ENCODE data around the gene SASH1. TPM values are rescaled to one million over a fixed set of nuclear protein-coding genes. Genes with fewer than 3 reads are reported as not detected.
A peak's percentile ranks its signal among the peaks of the same experiment; 100 is the strongest.

SASH1 gene
- total and polyA plus RNA-seq, 9 donors, result 31.7 to 67.0 (median 42.5) TPM

GRCh38 chr6:148500402-148500801 is 157.8 kb downstream of the SASH1 start:
- no CpG with 5 or more reads among the region's 2 CpGs for WGBS (ENCODE audit: insufficient coverage)
- Histone ChIP-seq H3K27me3 (ENCODE audit: control insufficient read depth, insufficient read depth, low read length) (no peaks in the 10 kb centered on the region), H3K36me3 (ENCODE audit: control insufficient read depth, insufficient read depth, low read length) (no peaks in the 10 kb centered on the region), H3K4me3 (ENCODE audit: low read length) (no peak overlapping the region), H3K27ac (ENCODE audit: low read length) (no peak overlapping the region), H3K9me3 (replicated peaks; ENCODE audit: control insufficient read depth, low read depth, low read length) (no peaks in the 10 kb centered on the region), H3K4me1 (ENCODE audit: control insufficient read depth, insufficient read depth, low read length) (peaks cover 22% of the 10 kb centered on the region)
- DNase-seq, result no peak

DNA sequence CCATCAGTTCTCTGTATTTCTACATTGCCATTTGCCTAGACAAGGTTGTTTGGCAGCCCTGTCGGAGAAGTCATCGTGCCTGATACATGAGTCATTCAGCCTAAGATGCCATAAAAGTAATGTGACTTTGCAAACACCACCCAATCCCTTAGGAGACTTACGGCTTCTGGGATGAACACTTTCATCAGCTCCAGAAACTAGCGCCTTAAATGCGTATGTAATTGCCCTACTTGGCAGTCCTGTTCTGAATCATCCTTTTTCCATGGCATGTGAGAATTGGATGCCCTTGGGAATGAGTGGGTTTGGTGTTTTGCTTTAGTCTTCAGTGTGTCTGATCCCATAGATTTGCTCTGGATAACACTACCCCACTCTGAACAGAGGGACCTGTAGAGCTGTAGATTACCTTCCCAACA is 158.5 kb downstream of the SASH1 start:
- no peaks in the 10 kb centered on the region for H3K9me3 ChIP-seq (replicated peaks; ENCODE audit: control insufficient read depth, low read depth, low read length)
- H3K4me3 ChIP-seq (ENCODE audit: low read length), result no peak overlapping the region
- no peaks in the 10 kb centered on the region for H3K36me3 ChIP-seq (ENCODE audit: control insufficient read depth, insufficient read depth, low read length)
- peak; percentile 82 for DNase-seq
- peak overlapping the region; percentile 88 for H3K27ac ChIP-seq (ENCODE audit: low read length)
- 25% methylated on average over 2 of the region's 5 CpGs for WGBS (ENCODE audit: insufficient coverage)
- H3K4me1 ChIP-seq (ENCODE audit: control insufficient read depth, insufficient read depth, low read length), result peaks cover 22% of the 10 kb centered on the region
- H3K27me3 ChIP-seq (ENCODE audit: control insufficient read depth, insufficient read depth, low read length), result no peaks in the 10 kb centered on the region

- Histone ChIP-seq H3K27me3 (ENCODE audit: control insufficient read depth, insufficient read depth, low read length) (no peaks in the 10 kb centered on the region), H3K4me3 (ENCODE audit: low read length) (no peak overlapping the region)
- WGBS (ENCODE audit: insufficient coverage), result 40% methylated on average over 1 of the region's 8 CpGs
These were observed 159.6 kb downstream of the SASH1 start for GRCh38 chr6:148502083-148502772.

GRCh38 chr6:148502773-148503135 is 160.1 kb downstream of the SASH1 start:
- Histone ChIP-seq H3K4me1 (ENCODE audit: control insufficient read depth, insufficient read depth, low read length) (peaks cover 23% of the 10 kb centered on the region), H3K36me3 (ENCODE audit: control insufficient read depth, insufficient read depth, low read length) (no peaks in the 10 kb centered on the region), H3K27me3 (ENCODE audit: control insufficient read depth, insufficient read depth, low read length) (no peaks in the 10 kb centered on the region), H3K4me3 (ENCODE audit: low read length) (no peak overlapping the region), H3K27ac (ENCODE audit: low read length) (peak overlapping the region; percentile 88), H3K9me3 (replicated peaks; ENCODE audit: control insufficient read depth, low read depth, low read length) (no peaks in the 10 kb centered on the region)
- WGBS (ENCODE audit: insufficient coverage), result 86% methylated on average over 6 of the region's 6 CpGs
- DNase-seq, result no peak

More at GRCh38 chr6:148502083-148502772, 159.6 kb downstream of the SASH1 start:
- H3K27ac ChIP-seq (ENCODE audit: low read length), result peak overlapping the region; percentile 88
- H3K36me3 ChIP-seq (ENCODE audit: control insufficient read depth, insufficient read depth, low read length), result no peaks in the 10 kb centered on the region
- no peaks in the 10 kb centered on the region for H3K9me3 ChIP-seq (replicated peaks; ENCODE audit: control insufficient read depth, low read depth, low read length)
- peak; percentile 89 for DNase-seq
- H3K4me1 ChIP-seq (ENCODE audit: control insufficient read depth, insufficient read depth, low read length), result peaks cover 19% of the 10 kb centered on the region

DNA sequence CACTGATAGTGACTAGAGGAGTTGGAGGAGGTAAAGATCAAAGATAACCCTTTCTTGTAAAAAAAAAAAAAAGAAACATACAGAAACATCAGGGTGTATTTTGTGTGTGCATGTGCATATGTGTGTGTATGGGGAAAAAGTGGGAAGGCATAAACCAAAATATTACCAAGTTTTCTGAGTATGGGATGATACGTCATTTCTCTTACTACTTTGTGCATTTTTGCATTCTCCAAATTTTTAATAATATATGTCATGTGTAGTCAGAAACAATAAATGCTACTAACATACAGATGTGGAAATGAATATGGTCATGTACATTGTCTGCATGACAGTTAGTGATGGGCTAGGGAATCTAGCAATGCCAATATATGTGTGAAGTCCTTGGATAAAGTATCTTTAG is 161.1 kb downstream of the SASH1 start:
- H3K27me3 ChIP-seq (ENCODE audit: control insufficient read depth, insufficient read depth, low read length), result no peaks in the 10 kb centered on the region
- H3K4me1 ChIP-seq (ENCODE audit: control insufficient read depth, insufficient read depth, low read length), result peaks cover 29% of the 10 kb centered on the region
- no peak for DNase-seq

DNA sequence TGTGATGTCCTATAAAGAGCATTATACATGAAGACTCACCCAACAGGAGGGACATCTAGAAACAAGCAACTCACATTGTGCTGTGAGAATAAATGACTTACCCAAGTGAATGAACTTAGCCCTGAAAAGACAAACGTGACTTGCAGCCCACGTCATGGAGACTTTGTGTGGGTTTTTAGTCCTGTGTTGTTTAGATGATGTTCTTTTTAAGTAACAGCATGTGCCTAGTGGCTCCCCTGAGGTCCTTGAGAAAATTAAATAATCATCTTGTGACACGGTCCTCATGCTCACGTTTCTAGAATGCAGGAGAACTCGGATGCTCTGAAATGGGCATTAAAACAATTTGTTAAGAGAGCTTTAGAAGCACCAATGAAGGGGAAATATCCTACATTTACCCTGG is 165.1 kb downstream of the SASH1 start:
- H3K36me3 ChIP-seq (ENCODE audit: control insufficient read depth, insufficient read depth, low read length), result no peaks in the 10 kb centered on the region
- H3K4me1 ChIP-seq (ENCODE audit: control insufficient read depth, insufficient read depth, low read length), result peaks cover 25% of the 10 kb centered on the region
- H3K4me3 ChIP-seq (ENCODE audit: low read length), result peak overlapping the region; percentile 56
- peak; percentile 89 for DNase-seq
- no CpG with 5 or more reads among the region's 5 CpGs for WGBS (ENCODE audit: insufficient coverage)
- H3K27me3 ChIP-seq (ENCODE audit: control insufficient read depth, insufficient read depth, low read length), result no peaks in the 10 kb centered on the region
- H3K9me3 ChIP-seq (replicated peaks; ENCODE audit: control insufficient read depth, low read depth, low read length), result no peaks in the 10 kb centered on the region
- H3K27ac ChIP-seq (ENCODE audit: low read length), result peak overlapping the region; percentile 98

More for the DNA sequence above, 161.1 kb downstream of the SASH1 start:
- Histone ChIP-seq H3K4me3 (ENCODE audit: low read length) (no peak overlapping the region), H3K27ac (ENCODE audit: low read length) (no peak overlapping the region), H3K9me3 (replicated peaks; ENCODE audit: control insufficient read depth, low read depth, low read length) (no peaks in the 10 kb centered on the region), H3K36me3 (ENCODE audit: control insufficient read depth, insufficient read depth, low read length) (no peaks in the 10 kb centered on the region)
- no CpG with 5 or more reads among the region's 1 CpG for WGBS (ENCODE audit: insufficient coverage)

- WGBS (ENCODE audit: insufficient coverage), result 17% methylated on average over 4 of the region's 14 CpGs
- Histone ChIP-seq H3K27ac (ENCODE audit: low read length) (peak overlapping the region; percentile 98), H3K4me1 (ENCODE audit: control insufficient read depth, insufficient read depth, low read length) (peaks cover 31% of the 10 kb centered on the region), H3K4me3 (ENCODE audit: low read length) (peak overlapping the region; percentile 56), H3K9me3 (replicated peaks; ENCODE audit: control insufficient read depth, low read depth, low read length) (no peaks in the 10 kb centered on the region), H3K36me3 (ENCODE audit: control insufficient read depth, insufficient read depth, low read length) (no peaks in the 10 kb centered on the region), H3K27me3 (ENCODE audit: control insufficient read depth, insufficient read depth, low read length) (no peaks in the 10 kb centered on the region)
- peak; percentile 94 for DNase-seq
These were observed 165.9 kb downstream of the SASH1 start for GRCh38 chr6:148508401-148509041.

GRCh38 chr6:148509119-148509799 is 166.6 kb downstream of the SASH1 start:
- Histone ChIP-seq H3K9me3 (replicated peaks; ENCODE audit: control insufficient read depth, low read depth, low read length) (no peaks in the 10 kb centered on the region), H3K4me1 (ENCODE audit: control insufficient read depth, insufficient read depth, low read length) (peaks cover 38% of the 10 kb centered on the region), H3K27me3 (ENCODE audit: control insufficient read depth, insufficient read depth, low read length) (no peaks in the 10 kb centered on the region), H3K4me3 (ENCODE audit: low read length) (peak overlapping the region; percentile 56), H3K36me3 (ENCODE audit: control insufficient read depth, insufficient read depth, low read length) (no peaks in the 10 kb centered on the region), H3K27ac (ENCODE audit: low read length) (peak overlapping the region; percentile 98)
- WGBS (ENCODE audit: insufficient coverage), result 23% methylated on average over 12 of the region's 14 CpGs
- DNase-seq, result peak; percentile 76

DNA sequence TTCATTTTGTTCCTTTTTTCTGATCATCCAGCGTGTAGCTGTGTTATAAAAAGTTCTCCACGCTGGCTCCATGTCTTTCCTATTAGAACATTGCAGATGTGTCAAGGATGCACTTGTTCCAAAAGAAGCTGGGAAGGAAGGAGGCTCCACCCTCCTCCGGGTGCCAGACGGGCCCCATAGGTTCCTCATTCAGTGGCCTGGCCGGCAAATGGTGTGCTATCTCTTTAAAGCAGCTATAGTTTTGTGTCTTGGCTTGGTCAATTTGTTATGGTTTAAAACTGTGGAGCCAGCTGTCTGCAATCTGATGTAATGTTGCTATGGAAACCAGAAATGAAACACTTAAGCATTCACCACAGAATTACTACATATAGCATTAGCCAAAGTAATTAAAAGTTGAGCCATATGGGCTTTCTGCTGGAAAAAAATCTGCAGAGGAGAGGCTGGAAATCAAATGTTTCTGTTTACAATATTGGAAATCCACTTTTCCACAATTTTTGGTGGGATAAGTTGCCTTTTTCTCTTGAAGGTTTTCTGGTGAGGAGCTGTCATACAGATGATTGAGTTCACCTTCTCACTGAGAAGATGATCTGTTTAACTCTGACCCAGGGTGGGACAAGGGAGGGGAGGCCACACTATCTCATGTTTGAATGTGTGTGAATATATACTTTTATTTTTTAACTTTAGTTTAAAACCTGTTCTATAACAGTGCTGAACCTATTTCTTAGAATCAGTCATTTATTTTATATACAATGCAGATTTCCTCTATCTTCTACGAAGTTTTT is 167.4 kb downstream of the SASH1 start:
- 0% methylated on average over 3 of the region's 6 CpGs for WGBS (ENCODE audit: insufficient coverage)
- peaks cover 39% of the 10 kb centered on the region for H3K4me1 ChIP-seq (ENCODE audit: control insufficient read depth, insufficient read depth, low read length)

More for the DNA sequence above, 167.4 kb downstream of the SASH1 start:
- DNase-seq, result peak; percentile 99
- no peaks in the 10 kb centered on the region for H3K27me3 ChIP-seq (ENCODE audit: control insufficient read depth, insufficient read depth, low read length)
- H3K27ac ChIP-seq (ENCODE audit: low read length), result peak overlapping the region; percentile 98
- H3K9me3 ChIP-seq (replicated peaks; ENCODE audit: control insufficient read depth, low read depth, low read length), result no peaks in the 10 kb centered on the region
- peaks cover 2% of the 10 kb centered on the region for H3K36me3 ChIP-seq (ENCODE audit: control insufficient read depth, insufficient read depth, low read length)
- peak overlapping the region; percentile 56 for H3K4me3 ChIP-seq (ENCODE audit: low read length)
